HepG2 (cell line): ENCODE data around the gene TMEM222. TPM values are rescaled to one million over a fixed set of nuclear protein-coding genes. Genes with fewer than 3 reads are reported as not detected.
A peak's percentile ranks its signal among the peaks of the same experiment; 100 is the strongest.

ENCODE experiments used
- ATAC-seq: fragments of 200-7000 bp; cut with Tn5 transposase; 3 replicates; pipeline ENCODE4 v1.9.1; 2020; ENCODE audit warnings: mild to moderate bottlenecking, moderate library complexity
- BruUV-seq: library from RNA; stranded (reverse); fragments of 400-500 nt; replicated peaks from 2 replicates; lab custom pipeline; 2021; lab: Mats Ljungman, UMichigan
- CTCF ChIA-PET: fragments of 300-600 bp; formaldehyde crosslinking; extraction: SDS; loops from one replicate; lab custom pipeline; 2021; ENCODE audit warnings: low total read pairs, inconsistent platforms, low intra/inter-chr PET ratio; lab: Yijun Ruan, JAX
- POLR2A ChIA-PET: fragments of 350-600 bp; sonication (Branson Sonifier 250); formaldehyde crosslinking; loops from one replicate; lab custom pipeline; 2020; ENCODE audit warnings: antibody characterized with exemption, inconsistent platforms; lab: Yijun Ruan, JAX
- DNase-seq: peaks from one replicate; pipeline ENCODE4 v3.0.0-alpha.2; 2015; ENCODE audit warnings: low spot score
- FAIRE-seq: peaks from 3 replicates; lab custom pipeline; 2011; peaks lifted over from hg19 to GRCh38; lab: Jason Lieb, UNC
- H2AFZ ChIP-seq: one replicate; pipeline ENCODE4 v1.6.1; 2011; ENCODE audit warnings: low read length, inconsistent platforms
- H3K27ac ChIP-seq: fragments of 300-600 bp; 3 replicates; pipeline ENCODE4 v1.8.0; 2011; ENCODE audit warnings: mixed run types, mild to moderate bottlenecking, mixed read lengths, low read length, inconsistent platforms; ENCODE audit not compliant: insufficient read depth; ENCODE audit errors: extremely low read length
- H3K27me3 ChIP-seq, 2 experiments: fragments of 200-600 bp in 1 of 2; 2 replicates in 1 of 2; 3 replicates in 1 of 2; pipeline versions ENCODE4 v1.6.0 to v1.8.0; 2011; ENCODE audit warnings: low read length in 2 of 2, mild to moderate bottlenecking in 2 of 2, moderate library complexity in 2 of 2, inconsistent platforms in 1 of 2; ENCODE audit not compliant: insufficient read depth in 2 of 2, control insufficient read depth in 1 of 2
- H3K36me3 ChIP-seq, 2 experiments: fragments of 200-600 bp in 1 of 2; replicated peaks in 1 of 2; 2 replicates in 1 of 2; 3 replicates in 1 of 2; pipeline versions ENCODE4 v1.5.1 to v1.8.0; 2011; ENCODE audit warnings: low read length in 2 of 2, inconsistent platforms in 1 of 2; ENCODE audit not compliant: insufficient read depth in 2 of 2, control insufficient read depth in 1 of 2
- H3K4me1 ChIP-seq: 2 replicates; pipeline ENCODE4 v1.5.1; 2012; ENCODE audit warnings: low read length, inconsistent platforms; ENCODE audit not compliant: insufficient read depth
- H3K4me2 ChIP-seq: 2 replicates; pipeline ENCODE4 v1.6.0; 2011; ENCODE audit warnings: low read depth, low read length, inconsistent platforms
- H3K4me3 ChIP-seq, 3 experiments: fragments of 200-600 bp in 1 of 3; sonication (generic), shearing (Covaris generic) in 1 of 3; replicated peaks in 1 of 3; 2 replicates each; pipeline ENCODE4 v1.5.1; 2011 to 2016; ENCODE audit warnings: low read length in 3 of 3, inconsistent platforms in 2 of 3, low read depth in 2 of 3, mild to moderate bottlenecking in 2 of 3, control low read depth in 1 of 3, mixed read lengths in 1 of 3; ENCODE audit not compliant: insufficient read depth in 1 of 3
- H3K79me2 ChIP-seq: one replicate; pipeline ENCODE4 v1.6.1; 2011; ENCODE audit warnings: low read length, inconsistent platforms; ENCODE audit not compliant: insufficient read depth
- H3K9ac ChIP-seq: 2 replicates; pipeline ENCODE4 v1.6.0; 2011; ENCODE audit warnings: mild to moderate bottlenecking, low read depth, low read length, inconsistent platforms; ENCODE audit not compliant: insufficient read depth
- H3K9me3 ChIP-seq: 2 replicates; pipeline ENCODE4 v1.5.1; 2012; ENCODE audit warnings: mild to moderate bottlenecking, low read length
- H4K20me1 ChIP-seq: 2 replicates; pipeline ENCODE4 v1.6.0; 2011; ENCODE audit warnings: inconsistent platforms, mild to moderate bottlenecking, low read length, moderate library complexity; ENCODE audit not compliant: insufficient read depth
- MTF1 ChIP-seq: sonication (generic); formaldehyde crosslinking; IDR thresholded peaks from 2 replicates; pipeline ENCODE4 v1.5.0; 2020; ENCODE audit warnings: missing genetic modification reagents
- RAD21 ChIP-seq: fragments of 450-650 bp; formaldehyde crosslinking; IDR thresholded peaks from 2 replicates; pipeline ENCODE4 v1.5.0; 2020; ENCODE audit warnings: mild to moderate bottlenecking
- STAG1 ChIP-seq: sonication (generic); formaldehyde crosslinking; IDR thresholded peaks from 2 replicates; pipeline ENCODE4 v1.4.0; 2020; ENCODE audit warnings: missing genetic modification reagents
- XRCC5 ChIP-seq: fragments of 200-400 bp; formaldehyde crosslinking; optimal IDR thresholded peaks from 2 replicates; pipeline ENCODE3; 2017; ENCODE audit warnings: mild to moderate bottlenecking, low read length
- ZSCAN31 ChIP-seq: sonication (generic); formaldehyde crosslinking; IDR thresholded peaks from 2 replicates; pipeline ENCODE4 v1.5.0; 2020; ENCODE audit warnings: low read depth, mild to moderate bottlenecking, missing genetic modification reagents
- WGBS: methylation state at CpG from one replicate; pipeline ENCODE4 v1.1.6; 2017; ENCODE audit warnings: low lambda C conversion rate; 5-methylcytosine and 5-hydroxymethylcytosine counted together
- in situ Hi-C: cut with HindIII; loops from 2 replicates; pipeline ENCODE4 v1.10.0; 2017; ENCODE audit warnings: low pct_unique_long_range_greater_than_20kb; ENCODE audit not compliant: extremely low pct_ligation_motif_present
- intact Hi-C: fragments of 100-400 bp; cut with micrococcal nuclease; formaldehyde crosslinking; loops from one replicate; pipeline ENCODE4 v1.10.0; 2022; ENCODE audit not compliant: unreplicated experiment
- polyA plus RNA-seq, 8 experiments: library from polyadenylated mRNA; depleted of rRNA in 3 of 8; stranded (reverse) in 7 of 8; unstranded in 1 of 8; fragments of >200 nt; fragmentation: Illumina TruSeq in 4 of 8; extraction: Trizol in 4 of 8; gene quantifications; 2 replicates each; pipeline versions ENCODE4 v1.2.1 to v1.2.3, GENCODE V29; 2011 to 2016; ENCODE audit warnings: low read depth in 4 of 8, missing spikeins in 1 of 8, mixed read lengths in 1 of 8; ENCODE audit not compliant: insufficient read depth in 1 of 8
- total RNA-seq, 5 experiments: library from RNA; depleted of rRNA; stranded (reverse); fragments of >200 nt; fragmentation: Illumina TruSeq; extraction: Trizol; gene quantifications; 2 replicates each; pipeline ENCODE4 v1.2.3, GENCODE V29; 2016; ENCODE audit warnings: low read depth in 1 of 5
- TF ChIP-seq, protein P1 (sequence below): sonication (generic); formaldehyde crosslinking; IDR thresholded peaks from 2 replicates; pipeline ENCODE4 v1.4.0; 2020; ENCODE audit warnings: missing genetic modification reagents, low read depth, mild to moderate bottlenecking, borderline replicate concordance
- TF ChIP-seq, protein P2 (sequence below): sonication (generic); formaldehyde crosslinking; IDR thresholded peaks from 2 replicates; pipeline ENCODE4 v1.4.0; 2020; ENCODE audit warnings: missing genetic modification reagents, borderline replicate concordance
- TF ChIP-seq, protein P3 (sequence below): sonication (generic); formaldehyde crosslinking; IDR thresholded peaks from 2 replicates; pipeline ENCODE4 v1.4.0; 2020; ENCODE audit warnings: missing genetic modification reagents, borderline replicate concordance
- TF ChIP-seq, protein P4 (sequence below): sonication (generic); formaldehyde crosslinking; IDR thresholded peaks from 2 replicates; pipeline ENCODE4 v1.5.0; 2020; ENCODE audit warnings: mild to moderate bottlenecking, missing genetic modification reagents, moderate library complexity
- TF ChIP-seq, protein P5 (sequence below): sonication (generic); formaldehyde crosslinking; IDR thresholded peaks from 2 replicates; pipeline ENCODE4 v1.8.0; 2022; ENCODE audit warnings: missing genetic modification reagents, mild to moderate bottlenecking, borderline replicate concordance
- TF ChIP-seq, protein P6 (sequence below): sonication (generic); formaldehyde crosslinking; IDR thresholded peaks from 2 replicates; pipeline ENCODE4 v1.8.0; 2022; ENCODE audit warnings: mild to moderate bottlenecking, missing genetic modification reagents, moderate library complexity

The TMEM222 gene
- total and polyA plus RNA-seq, 2 of the 13 experiments (the other 11 are each of a cell fraction or from before 2014, with no cell fraction given) = 22.7 to 29.6 TPM

DNA sequence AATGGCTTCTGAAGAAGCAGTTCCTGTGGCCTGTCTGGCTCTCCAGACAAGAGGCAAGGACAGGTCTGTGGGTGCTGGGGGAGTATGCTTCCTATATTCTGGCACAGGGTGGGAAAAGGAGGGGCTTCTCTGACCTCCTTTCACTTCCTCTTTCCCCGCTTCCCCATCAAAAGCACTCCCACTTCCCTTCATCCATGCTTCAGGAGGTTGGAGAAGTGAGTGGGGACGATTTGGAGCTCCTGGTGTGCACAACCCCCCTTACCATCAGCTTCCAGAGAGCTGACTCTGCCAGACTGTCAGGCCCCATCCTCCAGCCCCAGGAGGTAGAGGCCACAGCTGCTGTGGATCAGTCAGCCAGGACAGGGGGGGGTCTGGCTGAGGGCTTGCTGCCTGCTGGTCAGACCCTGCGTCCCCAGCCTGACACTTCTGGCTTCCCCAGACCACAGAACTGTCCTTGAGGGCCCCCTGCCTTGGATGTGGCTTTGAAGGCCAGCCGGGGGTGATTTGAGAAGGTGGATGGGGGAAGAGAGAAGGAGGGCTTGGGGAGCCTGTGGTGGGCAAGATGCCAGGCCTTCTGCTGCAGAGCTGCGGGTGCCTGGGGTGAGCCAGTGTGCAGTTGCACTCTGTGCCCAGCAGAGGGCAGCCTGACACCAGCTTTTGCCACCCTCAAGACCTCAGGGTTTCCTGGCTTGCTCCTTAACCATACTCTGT lies 21.5 kb upstream of the TMEM222 start:
- H3K4me3 ChIP-seq = no peak overlapping the region
- WGBS = 97% methylated on average over 2 of the region's 5 CpGs
- intact Hi-C loops = loop anchor here (1.0 kb wide), 1 partner anchor 88 kb away; no protein-coding TSS in a partner anchor
- H3K9ac ChIP-seq = no peak overlapping the region
- H3K27me3 ChIP-seq = no peaks in the 10 kb centered on the region
- peak; percentile 86 for ATAC-seq
- POLR2A ChIA-PET = no interaction called here
- no peaks in the 10 kb centered on the region for H4K20me1 ChIP-seq
- H3K79me2 ChIP-seq = no peaks in the 10 kb centered on the region
- H2AFZ ChIP-seq = no peak overlapping the region
- peak; percentile 61 for DNase-seq
- no TSS peak for BruUV-seq
- no peak overlapping the region for H3K4me2 ChIP-seq
- FAIRE-seq = peak; percentile 76
- no peaks in the 10 kb centered on the region for H3K4me1 ChIP-seq
- in situ Hi-C loops = no loop called here
- H3K36me3 ChIP-seq = peaks cover 0 to 13% of the 10 kb centered on the region in 2 experiments; a peak in 2 of 5 replicates
- no peaks in the 10 kb centered on the region for H3K9me3 ChIP-seq
- CTCF ChIA-PET = interaction anchor here (1.1 to 4.0 kb wide), 4 partner anchors 57 to 95 kb away, joined by 5 to 43 read pairs (median 12); partner anchors contain the start of gene GPR3
- H3K27ac ChIP-seq = no peak overlapping the region
- TF ChIP-seq, protein P1, sequence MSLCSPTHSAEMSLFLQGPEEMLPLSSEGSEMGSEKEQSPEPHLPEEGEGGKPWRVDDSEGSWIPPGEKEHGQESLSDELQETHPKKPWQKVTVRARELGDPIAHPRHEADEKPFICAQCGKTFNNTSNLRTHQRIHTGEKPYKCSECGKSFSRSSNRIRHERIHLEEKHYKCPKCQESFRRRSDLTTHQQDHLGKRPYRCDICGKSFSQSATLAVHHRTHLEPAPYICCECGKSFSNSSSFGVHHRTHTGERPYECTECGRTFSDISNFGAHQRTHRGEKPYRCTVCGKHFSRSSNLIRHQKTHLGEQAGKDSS (CRISPR knock-in tag) = no peak
- peak; percentile 93 for TF ChIP-seq RAD21 (CRISPR knock-in tag)
- TF ChIP-seq, protein P2, sequence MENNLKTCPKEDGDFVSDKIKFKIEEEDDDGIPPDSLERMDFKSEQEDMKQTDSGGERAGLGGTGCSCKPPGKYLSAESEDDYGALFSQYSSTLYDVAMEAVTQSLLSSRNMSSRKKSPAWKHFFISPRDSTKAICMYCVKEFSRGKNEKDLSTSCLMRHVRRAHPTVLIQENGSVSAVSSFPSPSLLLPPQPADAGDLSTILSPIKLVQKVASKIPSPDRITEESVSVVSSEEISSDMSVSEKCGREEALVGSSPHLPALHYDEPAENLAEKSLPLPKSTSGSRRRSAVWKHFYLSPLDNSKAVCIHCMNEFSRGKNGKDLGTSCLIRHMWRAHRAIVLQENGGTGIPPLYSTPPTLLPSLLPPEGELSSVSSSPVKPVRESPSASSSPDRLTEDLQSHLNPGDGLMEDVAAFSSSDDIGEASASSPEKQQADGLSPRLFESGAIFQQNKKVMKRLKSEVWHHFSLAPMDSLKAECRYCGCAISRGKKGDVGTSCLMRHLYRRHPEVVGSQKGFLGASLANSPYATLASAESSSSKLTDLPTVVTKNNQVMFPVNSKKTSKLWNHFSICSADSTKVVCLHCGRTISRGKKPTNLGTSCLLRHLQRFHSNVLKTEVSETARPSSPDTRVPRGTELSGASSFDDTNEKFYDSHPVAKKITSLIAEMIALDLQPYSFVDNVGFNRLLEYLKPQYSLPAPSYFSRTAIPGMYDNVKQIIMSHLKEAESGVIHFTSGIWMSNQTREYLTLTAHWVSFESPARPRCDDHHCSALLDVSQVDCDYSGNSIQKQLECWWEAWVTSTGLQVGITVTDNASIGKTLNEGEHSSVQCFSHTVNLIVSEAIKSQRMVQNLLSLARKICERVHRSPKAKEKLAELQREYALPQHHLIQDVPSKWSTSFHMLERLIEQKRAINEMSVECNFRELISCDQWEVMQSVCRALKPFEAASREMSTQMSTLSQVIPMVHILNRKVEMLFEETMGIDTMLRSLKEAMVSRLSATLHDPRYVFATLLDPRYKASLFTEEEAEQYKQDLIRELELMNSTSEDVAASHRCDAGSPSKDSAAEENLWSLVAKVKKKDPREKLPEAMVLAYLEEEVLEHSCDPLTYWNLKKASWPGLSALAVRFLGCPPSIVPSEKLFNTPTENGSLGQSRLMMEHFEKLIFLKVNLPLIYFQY (CRISPR knock-in tag) = no peak
- TF ChIP-seq, protein P3, sequence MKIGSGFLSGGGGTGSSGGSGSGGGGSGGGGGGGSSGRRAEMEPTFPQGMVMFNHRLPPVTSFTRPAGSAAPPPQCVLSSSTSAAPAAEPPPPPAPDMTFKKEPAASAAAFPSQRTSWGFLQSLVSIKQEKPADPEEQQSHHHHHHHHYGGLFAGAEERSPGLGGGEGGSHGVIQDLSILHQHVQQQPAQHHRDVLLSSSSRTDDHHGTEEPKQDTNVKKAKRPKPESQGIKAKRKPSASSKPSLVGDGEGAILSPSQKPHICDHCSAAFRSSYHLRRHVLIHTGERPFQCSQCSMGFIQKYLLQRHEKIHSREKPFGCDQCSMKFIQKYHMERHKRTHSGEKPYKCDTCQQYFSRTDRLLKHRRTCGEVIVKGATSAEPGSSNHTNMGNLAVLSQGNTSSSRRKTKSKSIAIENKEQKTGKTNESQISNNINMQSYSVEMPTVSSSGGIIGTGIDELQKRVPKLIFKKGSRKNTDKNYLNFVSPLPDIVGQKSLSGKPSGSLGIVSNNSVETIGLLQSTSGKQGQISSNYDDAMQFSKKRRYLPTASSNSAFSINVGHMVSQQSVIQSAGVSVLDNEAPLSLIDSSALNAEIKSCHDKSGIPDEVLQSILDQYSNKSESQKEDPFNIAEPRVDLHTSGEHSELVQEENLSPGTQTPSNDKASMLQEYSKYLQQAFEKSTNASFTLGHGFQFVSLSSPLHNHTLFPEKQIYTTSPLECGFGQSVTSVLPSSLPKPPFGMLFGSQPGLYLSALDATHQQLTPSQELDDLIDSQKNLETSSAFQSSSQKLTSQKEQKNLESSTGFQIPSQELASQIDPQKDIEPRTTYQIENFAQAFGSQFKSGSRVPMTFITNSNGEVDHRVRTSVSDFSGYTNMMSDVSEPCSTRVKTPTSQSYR (CRISPR knock-in tag) = no peak
- peak; percentile 74 for TF ChIP-seq XRCC5
- TF ChIP-seq, protein P4, sequence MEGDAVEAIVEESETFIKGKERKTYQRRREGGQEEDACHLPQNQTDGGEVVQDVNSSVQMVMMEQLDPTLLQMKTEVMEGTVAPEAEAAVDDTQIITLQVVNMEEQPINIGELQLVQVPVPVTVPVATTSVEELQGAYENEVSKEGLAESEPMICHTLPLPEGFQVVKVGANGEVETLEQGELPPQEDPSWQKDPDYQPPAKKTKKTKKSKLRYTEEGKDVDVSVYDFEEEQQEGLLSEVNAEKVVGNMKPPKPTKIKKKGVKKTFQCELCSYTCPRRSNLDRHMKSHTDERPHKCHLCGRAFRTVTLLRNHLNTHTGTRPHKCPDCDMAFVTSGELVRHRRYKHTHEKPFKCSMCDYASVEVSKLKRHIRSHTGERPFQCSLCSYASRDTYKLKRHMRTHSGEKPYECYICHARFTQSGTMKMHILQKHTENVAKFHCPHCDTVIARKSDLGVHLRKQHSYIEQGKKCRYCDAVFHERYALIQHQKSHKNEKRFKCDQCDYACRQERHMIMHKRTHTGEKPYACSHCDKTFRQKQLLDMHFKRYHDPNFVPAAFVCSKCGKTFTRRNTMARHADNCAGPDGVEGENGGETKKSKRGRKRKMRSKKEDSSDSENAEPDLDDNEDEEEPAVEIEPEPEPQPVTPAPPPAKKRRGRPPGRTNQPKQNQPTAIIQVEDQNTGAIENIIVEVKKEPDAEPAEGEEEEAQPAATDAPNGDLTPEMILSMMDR (CRISPR knock-in tag) = peak; percentile 98
- TF ChIP-seq, protein P5, sequence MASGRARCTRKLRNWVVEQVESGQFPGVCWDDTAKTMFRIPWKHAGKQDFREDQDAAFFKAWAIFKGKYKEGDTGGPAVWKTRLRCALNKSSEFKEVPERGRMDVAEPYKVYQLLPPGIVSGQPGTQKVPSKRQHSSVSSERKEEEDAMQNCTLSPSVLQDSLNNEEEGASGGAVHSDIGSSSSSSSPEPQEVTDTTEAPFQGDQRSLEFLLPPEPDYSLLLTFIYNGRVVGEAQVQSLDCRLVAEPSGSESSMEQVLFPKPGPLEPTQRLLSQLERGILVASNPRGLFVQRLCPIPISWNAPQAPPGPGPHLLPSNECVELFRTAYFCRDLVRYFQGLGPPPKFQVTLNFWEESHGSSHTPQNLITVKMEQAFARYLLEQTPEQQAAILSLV = peak; percentile 61; the same call in 1 of the 2 replicates
- TF ChIP-seq, protein P6, sequence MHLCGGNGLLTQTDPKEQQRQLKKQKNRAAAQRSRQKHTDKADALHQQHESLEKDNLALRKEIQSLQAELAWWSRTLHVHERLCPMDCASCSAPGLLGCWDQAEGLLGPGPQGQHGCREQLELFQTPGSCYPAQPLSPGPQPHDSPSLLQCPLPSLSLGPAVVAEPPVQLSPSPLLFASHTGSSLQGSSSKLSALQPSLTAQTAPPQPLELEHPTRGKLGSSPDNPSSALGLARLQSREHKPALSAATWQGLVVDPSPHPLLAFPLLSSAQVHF (CRISPR knock-in tag) = no peak
- TF ChIP-seq STAG1 (CRISPR knock-in tag) = peak; percentile 94
- 0 out of 2 replicates have a peak, but pooled peaks have one; percentile 28 for TF ChIP-seq ZSCAN31 (CRISPR knock-in tag)
- TF ChIP-seq MTF1 (CRISPR knock-in tag) = no peak
